ENCODE data around the gene WTAP. TPM values are rescaled to one million over a fixed set of nuclear protein-coding genes. Genes with fewer than 3 reads are reported as not detected.
A peak's percentile ranks its signal among the peaks of the same experiment; 100 is the strongest.

Gene WTAP
- total RNA-seq, 4 donors from 2014 or later, result 32.6 to 119 (median 88.1) TPM

GRCh38 chr6:159751448-159751847 lies 24.1 kb downstream of the WTAP start:
- no peak for TF ChIP-seq POLR2A (IDR thresholded peaks at IDR 0.05)
- no peak for TF ChIP-seq CTCF (IDR thresholded peaks at IDR 0.05)
- no peak for TF ChIP-seq EP300 (IDR thresholded peaks at IDR 0.05; ENCODE audit: low read depth)
- TF ChIP-seq POLR2AphosphoS5 (IDR thresholded peaks at IDR 0.05), result no peak
- Histone ChIP-seq H3K4me1 (no peaks in the 10 kb centered on the region), H3K4me3 (no peak overlapping the region), H3K36me3 (peaks cover 0 to 65% (median 21%) of the 10 kb centered on the region in 4 donors), H3K27me3 (no peaks in the 10 kb centered on the region), H3K27ac (no peak overlapping the region), H3K9me3 (no peaks in the 10 kb centered on the region)
- WGBS, 2 donors (ENCODE audit: low coverage in 1 of 2), result 67 to 83% methylated on average over 1 to 3 of the region's 3 CpGs
- intact Hi-C loops (cut with DNase I; ENCODE audit: low total_unique reads) (no loop called here), in situ Hi-C loops (cut with MboI; ENCODE audit: low pct_ligation_motif_present in 1 of 4, low pct_unique_long_range_greater_than_20kb in 1 of 4, low sequenced_read_pairs in 3 of 4) (no loop called here)
- no peak for DNase-seq

GRCh38 chr6:159753081-159753872 lies 26.0 kb downstream of the WTAP start:
- Histone ChIP-seq H3K4me1 (no peaks in the 10 kb centered on the region), H3K4me3 (no peak overlapping the region), H3K36me3 (peaks cover 0 to 47% (median 21%) of the 10 kb centered on the region in 4 donors), H3K27ac (no peak overlapping the region), H3K27me3 (no peaks in the 10 kb centered on the region), H3K9me3 (no peaks in the 10 kb centered on the region)
- WGBS, 2 donors (ENCODE audit: low coverage in 1 of 2), result 74 to 79% methylated on average over 6 of the region's 6 CpGs
- TF ChIP-seq EP300 (IDR thresholded peaks at IDR 0.05; ENCODE audit: low read depth) (no peak), POLR2AphosphoS5 (IDR thresholded peaks at IDR 0.05) (no peak), CTCF (IDR thresholded peaks at IDR 0.05) (no peak), POLR2A (IDR thresholded peaks at IDR 0.05) (no peak)
- in situ Hi-C loops (cut with MboI; ENCODE audit: low pct_ligation_motif_present in 1 of 4, low pct_unique_long_range_greater_than_20kb in 1 of 4, low sequenced_read_pairs in 3 of 4), result no loop called here
- no peak for DNase-seq
- intact Hi-C loops (cut with DNase I; ENCODE audit: low total_unique reads), result no loop called here

GRCh38 chr6:159754401-159754800 lies 27.1 kb downstream of the WTAP start:
- in situ Hi-C loops (cut with MboI; ENCODE audit: low pct_ligation_motif_present in 1 of 4, low pct_unique_long_range_greater_than_20kb in 1 of 4, low sequenced_read_pairs in 3 of 4), result no loop called here
- no peak overlapping the region for H3K4me3 ChIP-seq
- WGBS, 2 donors (ENCODE audit: low coverage in 1 of 2), result 83 to 88% methylated on average over 1 to 2 of the region's 2 CpGs
- intact Hi-C loops (cut with DNase I; ENCODE audit: low total_unique reads), result no loop called here
- H3K36me3 ChIP-seq, result peaks cover 0 to 45% (median 18%) of the 10 kb centered on the region in 4 donors
- TF ChIP-seq POLR2A (IDR thresholded peaks at IDR 0.05), result no peak
- no peak for TF ChIP-seq POLR2AphosphoS5 (IDR thresholded peaks at IDR 0.05)
- no peak for TF ChIP-seq EP300 (IDR thresholded peaks at IDR 0.05; ENCODE audit: low read depth)
- no peak for TF ChIP-seq CTCF (IDR thresholded peaks at IDR 0.05)
- H3K27me3 ChIP-seq, result no peaks in the 10 kb centered on the region
- no peaks in the 10 kb centered on the region for H3K4me1 ChIP-seq
- DNase-seq, result no peak
- no peak overlapping the region for H3K27ac ChIP-seq
- no peaks in the 10 kb centered on the region for H3K9me3 ChIP-seq

GRCh38 chr6:159754959-159755914 lies 27.9 kb downstream of the WTAP start:
- no peak for DNase-seq
- no peak for TF ChIP-seq POLR2A (IDR thresholded peaks at IDR 0.05)
- peak in 1 of 3 donors; percentile 21 for TF ChIP-seq POLR2AphosphoS5 (IDR thresholded peaks at IDR 0.05)
- TF ChIP-seq EP300 (IDR thresholded peaks at IDR 0.05; ENCODE audit: low read depth), result no peak
- TF ChIP-seq CTCF (IDR thresholded peaks at IDR 0.05), result no peak
- Histone ChIP-seq H3K4me3 (no peak overlapping the region), H3K36me3 (peaks cover 0 to 43% (median 16%) of the 10 kb centered on the region in 4 donors), H3K27me3 (no peaks in the 10 kb centered on the region), H3K4me1 (peaks cover 0 to 2% (median under 1%) of the 10 kb centered on the region in 4 donors), H3K27ac (no peak overlapping the region), H3K9me3 (no peaks in the 10 kb centered on the region)
- WGBS, 2 donors (ENCODE audit: low coverage in 1 of 2), result 74 to 82% methylated on average over 6 to 15 of the region's 15 CpGs
- in situ Hi-C loops (cut with MboI; ENCODE audit: low pct_ligation_motif_present in 1 of 4, low pct_unique_long_range_greater_than_20kb in 1 of 4, low sequenced_read_pairs in 3 of 4) (no loop called here), intact Hi-C loops (cut with DNase I; ENCODE audit: low total_unique reads) (no loop called here)

Data from transverse colon (tissue), 4 donors.